Keratinocyte (primary cell): ENCODE results near the gene TOX2. TPM values are rescaled to one million over a fixed set of nuclear protein-coding genes. Genes with fewer than 3 reads are reported as not detected.

Source experiments
- DNase-seq: peaks from one replicate; pipeline ENCODE4 v3.0.0-alpha.2; 2011; ENCODE audit warnings: low read depth, missing footprints, low spot score
- FAIRE-seq: peaks from 2 replicates; lab custom pipeline; 2011; peaks lifted over from hg19 to GRCh38; lab: Jason Lieb, UNC
- H2AFZ ChIP-seq: 2 replicates; pipeline ENCODE4 v1.6.0; 2012; ENCODE audit warnings: low read length, control low read depth, inconsistent platforms; ENCODE audit not compliant: control insufficient read depth
- H3K27ac ChIP-seq: 2 replicates; pipeline ENCODE4 v1.5.1; 2011; ENCODE audit warnings: low read length; ENCODE audit not compliant: control insufficient read depth, insufficient read depth
- H3K27me3 ChIP-seq: 3 replicates; pipeline ENCODE4 v1.6.0; 2011; ENCODE audit warnings: low read length; ENCODE audit not compliant: control insufficient read depth, insufficient read depth; ENCODE audit errors: extremely low read depth
- H3K36me3 ChIP-seq, 2 experiments: 2 replicates in 1 of 2; 3 replicates in 1 of 2; pipeline ENCODE4 v1.5.1; 2011; ENCODE audit warnings: low read length in 2 of 2, mild to moderate bottlenecking in 1 of 2; ENCODE audit not compliant: control insufficient read depth in 2 of 2, insufficient read depth in 2 of 2; ENCODE audit errors: extremely low read depth in 1 of 2
- H3K4me1 ChIP-seq: 3 replicates; pipeline ENCODE4 v1.5.1; 2011; ENCODE audit warnings: low read length; ENCODE audit not compliant: control insufficient read depth, insufficient read depth; ENCODE audit errors: extremely low read depth
- H3K4me2 ChIP-seq: 3 replicates; pipeline ENCODE4 v1.6.0; 2011; ENCODE audit warnings: low read depth, low read length; ENCODE audit not compliant: control insufficient read depth, insufficient read depth; ENCODE audit errors: extremely low read depth
- H3K4me3 ChIP-seq, 3 experiments: fragments of 200-600 bp in 1 of 3; sonication (generic) in 1 of 3; 2 replicates in 2 of 3; 3 replicates in 1 of 3; pipeline ENCODE4 v1.5.1; 2011 to 2016; ENCODE audit warnings: low read length in 3 of 3, mild to moderate bottlenecking in 3 of 3, control low read depth in 2 of 3, inconsistent platforms in 1 of 3, low read depth in 1 of 3, mixed read lengths in 1 of 3, mixed run types in 1 of 3, moderate library complexity in 1 of 3; ENCODE audit not compliant: control insufficient read depth in 2 of 3, insufficient read depth in 2 of 3; ENCODE audit errors: extremely low read depth in 1 of 3
- H3K79me2 ChIP-seq: 2 replicates; pipeline ENCODE4 v1.6.0; 2012; ENCODE audit warnings: low read length; ENCODE audit not compliant: control insufficient read depth, insufficient read depth
- H3K9ac ChIP-seq: 3 replicates; pipeline ENCODE4 v1.6.0; 2011; ENCODE audit warnings: low read length; ENCODE audit not compliant: control insufficient read depth, insufficient read depth; ENCODE audit errors: extremely low read depth
- H3K9me1 ChIP-seq: 3 replicates; pipeline ENCODE4 v1.6.0; 2011; ENCODE audit warnings: low read length; ENCODE audit not compliant: control insufficient read depth, insufficient read depth; ENCODE audit errors: extremely low read depth
- H3K9me3 ChIP-seq: 2 replicates; pipeline ENCODE4 v1.5.1; 2012; ENCODE audit warnings: low read depth, low read length; ENCODE audit not compliant: control insufficient read depth
- H4K20me1 ChIP-seq: 3 replicates; pipeline ENCODE4 v1.6.0; 2011; ENCODE audit warnings: low read length; ENCODE audit not compliant: control insufficient read depth, insufficient read depth; ENCODE audit errors: extremely low read depth
- CTCF ChIP-seq, 3 experiments: IDR thresholded peaks in 1 of 3; conservative IDR thresholded peaks in 1 of 3; optimal IDR thresholded peaks in 1 of 3; 2 replicates in 2 of 3; 3 replicates in 1 of 3; pipeline versions ENCODE3 to v1.5.1; 2011; ENCODE audit warnings: low read length in 3 of 3, mild to moderate bottlenecking in 3 of 3, moderate library complexity in 2 of 3, control low read depth in 1 of 3, inconsistent platforms in 1 of 3; ENCODE audit not compliant: insufficient read depth in 2 of 3; ENCODE audit errors: extremely low read depth in 1 of 3
- EZH2 ChIP-seq: IDR thresholded peaks from one replicate; pipeline ENCODE4 v1.6.1; 2012; ENCODE audit warnings: inconsistent platforms, mild to moderate bottlenecking, low read length, moderate library complexity
- dilution Hi-C: fragments of 300-500 bp; cut with MboI; formaldehyde crosslinking; loops from one replicate; pipeline ENCODE4 v1.7.0; 2020; ENCODE audit warnings: low sequenced_read_pairs; ENCODE audit not compliant: extremely low pct_ligation_motif_present
- polyA plus RNA-seq, 5 experiments: library from polyadenylated mRNA; depleted of rRNA in 3 of 5; stranded (reverse) in 3 of 5; stranded (forward) in 1 of 5; unstranded in 1 of 5; fragments of >200 nt; gene quantifications; 1 replicate in 1 of 5; 2 replicates in 3 of 5; 3 replicates in 1 of 5; pipeline versions ENCODE4 v1.2.1 to v1.2.3, GENCODE V29; 2011 to 2012; ENCODE audit warnings: missing spikeins in 2 of 5, low read depth in 1 of 5, low replicate concordance in 1 of 5

The TOX2 gene
- polyA plus RNA-seq, 1 donor (not counting 4 experiments of a cell fraction or from before 2014, with no cell fraction given) = 0.20 TPM

GRCh38 chr20:43988867-43989266, 74.2 kb downstream of the TOX2 start:
- no peaks in the 10 kb centered on the region for H3K9me3 ChIP-seq
- no peak for FAIRE-seq
- no peak for DNase-seq

GRCh38 chr20:43991261-43991660, 76.6 kb downstream of the TOX2 start:
- Histone ChIP-seq H3K9me3 (no peaks in the 10 kb centered on the region), H3K36me3 (no peaks in the 10 kb centered on the region), H3K9me1 (no peaks in the 10 kb centered on the region), H3K9ac (no peak overlapping the region), H2AFZ (no peak overlapping the region), H3K27ac (no peak overlapping the region), H3K4me1 (no peaks in the 10 kb centered on the region), H3K79me2 (no peaks in the 10 kb centered on the region), H3K4me2 (no peak overlapping the region), H4K20me1 (no peaks in the 10 kb centered on the region), H3K4me3 (no peak overlapping the region), H3K27me3 (peaks cover 2% of the 10 kb centered on the region)
- TF ChIP-seq EZH2 (no peak), CTCF (optimal IDR thresholded peaks at IDR 0.05 in 1 of 3, IDR thresholded peaks at IDR 0.05 in 1 of 3, conservative IDR thresholded peaks at IDR 0.05 in 1 of 3; ENCODE audit: extremely low read depth in 1 of 3, insufficient read depth in 2 of 3, low read length in 3 of 3) (no peak)
- DNase-seq (no peak), FAIRE-seq (no peak)
- dilution Hi-C loops = no loop called here

More at GRCh38 chr20:43988867-43989266, 74.2 kb downstream of the TOX2 start:
- dilution Hi-C loops = no loop called here
- Histone ChIP-seq H3K27ac (no peak overlapping the region), H3K4me2 (no peak overlapping the region), H2AFZ (no peak overlapping the region), H3K27me3 (peaks cover 2% of the 10 kb centered on the region), H3K36me3 (no peaks in the 10 kb centered on the region), H3K9ac (no peak overlapping the region), H3K4me3 (no peak overlapping the region), H4K20me1 (no peaks in the 10 kb centered on the region), H3K4me1 (no peaks in the 10 kb centered on the region), H3K79me2 (no peaks in the 10 kb centered on the region), H3K9me1 (no peaks in the 10 kb centered on the region)
- TF ChIP-seq CTCF (optimal IDR thresholded peaks at IDR 0.05 in 1 of 3, IDR thresholded peaks at IDR 0.05 in 1 of 3, conservative IDR thresholded peaks at IDR 0.05 in 1 of 3; ENCODE audit: extremely low read depth in 1 of 3, insufficient read depth in 2 of 3, low read length in 3 of 3) = no peak
- no peak for TF ChIP-seq EZH2
